SK-N-SH treated with all-trans-retinoic acid at 6 μM for 48 hours (cell line): ENCODE results near the gene HIVEP3.

Source experiments
- ARNTL ChIP-seq: fragments of 450-650 bp; formaldehyde crosslinking; IDR thresholded peaks from 2 replicates; pipeline ENCODE4 v1.5.0; 2020; ENCODE audit warnings: low read depth, mild to moderate bottlenecking, moderate library complexity, borderline replicate concordance
- GLIS3 ChIP-seq: fragments of 250-450 bp; sonication (Bioruptor Pico); IDR thresholded peaks from 2 replicates; pipeline ENCODE4 v1.5.0; 2020; ENCODE audit warnings: mild to moderate bottlenecking, moderate library complexity
- ISL1 ChIP-seq: fragments of 250-450 bp; sonication (Bioruptor Pico); IDR thresholded peaks from 2 replicates; pipeline ENCODE4 v2.1.2; 2022; ENCODE audit warnings: mild to moderate bottlenecking, moderate library complexity
- RARB ChIP-seq: fragments of 250-450 bp; sonication (Bioruptor Pico); IDR thresholded peaks from 2 replicates; pipeline ENCODE4 v1.8.0; 2021; ENCODE audit warnings: mild to moderate bottlenecking, moderate library complexity
- ZFP3 ChIP-seq: fragments of 250-450 bp; sonication (Bioruptor Pico); IDR thresholded peaks from 2 replicates; pipeline ENCODE4 v1.5.0; 2020; ENCODE audit warnings: mild to moderate bottlenecking, moderate library complexity
- ZFP30 ChIP-seq: fragments of 450-650 bp; formaldehyde crosslinking; IDR thresholded peaks from 2 replicates; pipeline ENCODE4 v1.5.0; 2022; ENCODE audit warnings: mild to moderate bottlenecking, moderate library complexity
- ZNF8 ChIP-seq: fragments of 450-650 bp; formaldehyde crosslinking; IDR thresholded peaks from 2 replicates; pipeline ENCODE4 v1.5.0; 2020; ENCODE audit warnings: mild to moderate bottlenecking, moderate library complexity
- TF ChIP-seq, protein P1 (sequence below): fragments of 250-450 bp; sonication (Bioruptor Pico); IDR thresholded peaks from 2 replicates; pipeline ENCODE4 v1.8.0; 2020; ENCODE audit warnings: mild to moderate bottlenecking, moderate library complexity, borderline replicate concordance

DNA sequence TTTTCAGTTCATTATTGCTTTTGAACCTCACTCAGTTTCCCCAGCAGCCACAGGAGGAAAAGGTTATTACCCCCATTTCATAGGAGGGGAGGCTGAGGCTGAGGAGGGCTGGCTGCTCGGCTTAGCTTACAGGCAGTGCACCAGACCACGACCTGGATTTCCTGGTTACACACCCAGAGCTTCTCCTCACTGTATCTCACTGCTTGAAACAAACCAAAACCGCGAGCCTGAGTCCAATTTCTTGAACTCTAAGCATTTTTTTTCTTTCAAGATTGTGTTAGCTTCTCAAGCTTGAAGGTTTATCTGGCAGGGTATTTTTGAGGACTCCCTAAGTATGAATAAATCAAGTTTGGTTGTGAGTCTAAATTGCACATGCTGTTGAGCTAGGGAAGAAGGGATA, 245.3 kb downstream of the HIVEP3 start:
- TF ChIP-seq GLIS3 = no peak
- no peak for TF ChIP-seq ARNTL (CRISPR knock-in tag)
- TF ChIP-seq RARB (CRISPR knock-in tag) = no peak
- TF ChIP-seq ZFP30 (CRISPR knock-in tag) = no peak
- no peak for TF ChIP-seq ZNF8 (CRISPR knock-in tag)
- TF ChIP-seq ZFP3 (CRISPR knock-in tag) = no peak
- TF ChIP-seq ISL1 (CRISPR knock-in tag) = no peak
- TF ChIP-seq, protein P1, sequence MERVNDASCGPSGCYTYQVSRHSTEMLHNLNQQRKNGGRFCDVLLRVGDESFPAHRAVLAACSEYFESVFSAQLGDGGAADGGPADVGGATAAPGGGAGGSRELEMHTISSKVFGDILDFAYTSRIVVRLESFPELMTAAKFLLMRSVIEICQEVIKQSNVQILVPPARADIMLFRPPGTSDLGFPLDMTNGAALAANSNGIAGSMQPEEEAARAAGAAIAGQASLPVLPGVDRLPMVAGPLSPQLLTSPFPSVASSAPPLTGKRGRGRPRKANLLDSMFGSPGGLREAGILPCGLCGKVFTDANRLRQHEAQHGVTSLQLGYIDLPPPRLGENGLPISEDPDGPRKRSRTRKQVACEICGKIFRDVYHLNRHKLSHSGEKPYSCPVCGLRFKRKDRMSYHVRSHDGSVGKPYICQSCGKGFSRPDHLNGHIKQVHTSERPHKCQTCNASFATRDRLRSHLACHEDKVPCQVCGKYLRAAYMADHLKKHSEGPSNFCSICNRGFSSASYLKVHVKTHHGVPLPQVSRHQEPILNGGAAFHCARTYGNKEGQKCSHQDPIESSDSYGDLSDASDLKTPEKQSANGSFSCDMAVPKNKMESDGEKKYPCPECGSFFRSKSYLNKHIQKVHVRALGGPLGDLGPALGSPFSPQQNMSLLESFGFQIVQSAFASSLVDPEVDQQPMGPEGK (CRISPR knock-in tag) = no peak
